CD4-positive, alpha-beta T cell treated with Interleukin-15 for 4 hours (primary cell): ENCODE measurements around the gene PRTN3.
A peak's percentile ranks its signal among the peaks of the same experiment; 100 is the strongest.
"Not testable (repeated sequence)": the region's sequence is repeated elsewhere in the genome, so short reads cannot be mapped to it uniquely, and the experiment has no call there.

ENCODE experiments used
- DNase-seq: peaks from one replicate; pipeline ENCODE4 v3.0.0-alpha.2; 2020; ENCODE audit warnings: low spot score

PRTN3 gene

GRCh38 chr19:883661-884211, 42.9 kb downstream of the PRTN3 start:
- no peak for DNase-seq

- no peak for DNase-seq
Observed at GRCh38 chr19:884420-885211, 43.8 kb downstream of the PRTN3 start.

GRCh38 chr19:885536-886224, 44.9 kb downstream of the PRTN3 start:
- no peak for DNase-seq

- no peak for DNase-seq
Observed at GRCh38 chr19:887072-887471, 46.3 kb downstream of the PRTN3 start.

GRCh38 chr19:887599-887998, 46.8 kb downstream of the PRTN3 start:
- no peak for DNase-seq

- DNase-seq, result no peak
Observed at GRCh38 chr19:888581-889385, 48.0 kb downstream of the PRTN3 start.

GRCh38 chr19:889662-890295, 49.0 kb downstream of the PRTN3 start:
- no peak for DNase-seq

- DNase-seq, result no peak
Observed at GRCh38 chr19:890831-891230, 50.0 kb downstream of the PRTN3 start.

GRCh38 chr19:891421-892200, 50.8 kb downstream of the PRTN3 start:
- not testable (repeated sequence) for DNase-seq

- DNase-seq, result peak; percentile 29
Observed at GRCh38 chr19:892243-892893, 51.6 kb downstream of the PRTN3 start.

GRCh38 chr19:892894-893689, 52.3 kb downstream of the PRTN3 start, which contains the start of the genes MED16 and RNU6-9:
Gene MED16, minus strand, starts transcription at chr19:893187. Its CDS starts 2,056 bp downstream, at chr19:891131.
Gene RNU6-9, plus strand, starts transcription at chr19:893484.
- peak; percentile 92 for DNase-seq

- DNase-seq, result no peak
Observed at GRCh38 chr19:896434-896833, 55.6 kb downstream of the PRTN3 start.

- no peak for DNase-seq
Observed at GRCh38 chr19:896999-897398, 56.2 kb downstream of the PRTN3 start.

- DNase-seq, result no peak
Observed at GRCh38 chr19:897442-898039, 56.7 kb downstream of the PRTN3 start.
